NCI-H1930 (cell line): Measurements from ENCODE around the gene CDH13.

Experiments
- DNase-seq, 2 experiments: peaks; one replicate each; lab custom pipeline; 2025; lab: John Stamatoyannopoulos, UW

CDH13 gene

DNA sequence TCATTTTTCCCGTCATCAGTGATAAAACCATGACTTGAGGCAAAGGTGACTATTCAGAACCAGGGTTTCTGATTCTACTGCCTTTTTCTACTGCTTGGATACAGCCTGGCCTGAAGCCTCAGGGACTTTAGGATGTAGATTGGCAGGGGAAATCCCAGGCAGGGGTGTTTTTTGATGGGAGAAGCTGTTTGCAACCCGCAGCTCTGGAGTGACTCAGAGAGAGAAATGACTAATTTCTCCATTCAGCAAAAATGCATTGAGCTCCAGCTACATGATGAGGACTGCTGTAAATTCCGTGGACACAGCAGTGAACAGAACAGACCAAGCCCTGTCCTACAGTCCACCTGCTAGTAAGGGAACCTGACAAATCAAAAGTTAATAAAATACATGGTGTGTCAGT is 560.6 kb downstream of the CDH13 start:
- no peak for DNase-seq

- DNase-seq, result no peak
Observed at GRCh38 chr16:83196796-83197195, 570.0 kb downstream of the CDH13 start.

DNA sequence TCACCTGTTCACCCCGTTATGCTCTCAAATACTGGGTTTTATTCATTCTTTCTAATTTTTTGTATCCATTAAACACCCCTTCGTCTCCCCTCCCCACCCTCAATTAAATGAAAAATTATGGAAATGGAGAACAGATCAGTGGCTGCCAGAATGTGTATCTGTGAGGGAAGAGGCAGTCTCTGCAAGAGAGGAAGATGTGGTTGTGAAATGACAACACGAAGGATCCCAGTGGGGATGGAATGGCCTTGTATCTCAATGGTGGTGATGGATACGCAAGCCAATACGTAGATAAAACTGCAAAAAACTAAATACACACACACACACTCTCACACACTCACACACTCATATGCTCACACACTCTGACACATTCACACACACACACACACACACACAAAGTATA is 570.7 kb downstream of the CDH13 start:
- DNase-seq, result no peak

DNA sequence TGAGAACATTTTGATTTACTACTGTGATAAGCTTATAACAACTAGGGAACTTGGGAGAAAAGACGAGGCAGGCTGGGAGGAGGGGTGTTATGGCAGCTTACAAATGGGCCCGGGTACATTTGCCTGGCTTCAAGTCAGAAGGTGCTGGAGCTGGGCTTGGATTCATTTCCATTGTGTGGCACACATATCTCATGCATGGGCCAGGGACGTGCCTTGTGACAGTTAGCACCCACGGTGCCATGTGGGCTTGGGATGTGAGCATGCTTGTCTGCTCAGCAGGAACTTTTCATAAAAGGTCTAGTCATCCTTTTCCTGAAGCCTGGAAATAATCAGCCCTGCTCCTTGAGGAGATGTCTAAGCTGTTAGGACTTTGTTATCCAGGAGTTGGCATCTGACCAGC is 572.2 kb downstream of the CDH13 start:
- no peak for DNase-seq

GRCh38 chr16:83200005-83200779 is 573.4 kb downstream of the CDH13 start:
- DNase-seq, result peak in 1 of 2 experiments; percentile 4

DNA sequence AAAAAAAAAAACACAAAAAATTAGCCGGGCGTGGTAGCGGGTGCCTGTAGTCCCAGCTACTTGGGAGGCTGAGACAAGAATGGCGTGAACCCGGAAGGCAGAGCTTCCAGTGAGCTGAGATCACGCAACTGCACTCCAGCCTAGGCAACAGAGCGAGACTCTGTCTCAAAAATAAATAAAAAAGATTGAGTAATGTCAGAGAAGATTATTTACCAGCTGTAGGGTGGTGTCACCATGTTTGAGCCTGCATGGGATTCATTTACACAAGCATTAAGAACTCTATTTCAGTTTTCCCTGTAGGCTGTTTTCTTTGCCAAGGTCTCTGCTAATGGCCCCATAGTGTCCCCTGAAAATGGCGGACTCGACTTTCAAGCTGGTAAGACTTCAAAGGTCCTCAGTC is 575.0 kb downstream of the CDH13 start:
- DNase-seq, result no peak

DNA sequence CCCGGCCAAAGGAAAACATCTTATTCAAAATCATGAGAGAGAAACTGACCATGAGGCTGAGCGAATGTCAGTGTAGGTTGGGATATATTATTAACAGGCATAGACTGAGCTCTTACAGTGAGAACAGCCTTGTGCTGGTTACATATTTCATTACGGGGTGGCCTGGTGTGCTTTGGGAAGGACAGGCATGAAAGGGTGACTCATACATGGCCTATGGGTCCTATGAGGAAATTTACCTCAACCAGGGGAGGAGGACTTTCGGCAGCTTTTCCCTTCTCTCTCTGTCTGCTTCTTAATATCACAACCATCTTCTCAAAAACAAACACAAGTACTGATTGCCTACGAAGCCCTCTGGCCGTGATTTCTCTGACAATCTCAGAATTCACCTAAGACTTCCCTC is 579.1 kb downstream of the CDH13 start:
- no peak for DNase-seq

GRCh38 chr16:83206426-83206825 is 579.7 kb downstream of the CDH13 start:
- DNase-seq, result no peak

DNA sequence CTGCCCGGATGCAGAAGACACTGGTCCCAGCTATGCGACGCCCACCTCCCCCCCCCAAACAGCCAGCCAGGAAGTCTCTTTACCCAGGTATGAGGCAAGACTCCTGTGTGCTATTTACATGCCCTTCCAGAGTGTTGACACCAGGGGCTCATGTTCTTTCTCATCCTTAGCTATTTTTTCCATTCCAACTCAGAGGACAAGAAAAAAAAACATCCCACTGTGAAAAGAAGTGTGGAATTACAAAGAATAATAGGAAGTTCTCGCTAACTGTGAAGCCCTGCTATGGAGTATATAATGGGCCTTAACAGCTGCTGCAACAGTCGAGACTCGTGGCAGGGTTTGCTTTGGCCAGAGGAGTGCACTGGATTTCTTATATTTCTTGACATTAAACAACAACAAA is 584.9 kb downstream of the CDH13 start:
- DNase-seq, result no peak

GRCh38 chr16:83212301-83212841 is 585.6 kb downstream of the CDH13 start:
- DNase-seq, result no peak

- DNase-seq, result no peak
Observed at GRCh38 chr16:83214671-83215070, 587.9 kb downstream of the CDH13 start.

- DNase-seq, result no peak
Observed at GRCh38 chr16:83215406-83216001, 588.7 kb downstream of the CDH13 start.

GRCh38 chr16:83219285-83219684 is 592.5 kb downstream of the CDH13 start:
- DNase-seq, result no peak

DNA sequence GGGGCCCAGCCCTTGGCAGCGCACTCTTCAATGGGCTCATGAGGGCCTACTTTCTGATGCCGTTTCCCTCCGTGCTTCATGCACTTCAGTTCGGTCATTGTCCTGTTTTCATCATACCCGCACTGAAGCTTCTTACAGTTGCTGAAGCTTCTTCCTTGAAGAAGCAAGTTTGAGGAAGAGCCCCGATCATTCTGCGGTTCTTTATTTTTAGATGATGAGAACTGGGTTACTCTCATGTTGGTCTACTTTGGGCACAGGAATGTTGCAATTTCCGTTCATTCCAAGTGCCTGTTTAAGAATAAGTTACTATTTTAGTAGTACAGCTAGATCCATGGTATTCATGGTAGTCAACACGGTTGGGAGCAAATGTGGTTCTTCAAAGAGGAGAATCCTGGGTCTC is 593.3 kb downstream of the CDH13 start:
- no peak for DNase-seq

- no peak for DNase-seq
Observed at GRCh38 chr16:83224642-83225041, 597.9 kb downstream of the CDH13 start.

DNA sequence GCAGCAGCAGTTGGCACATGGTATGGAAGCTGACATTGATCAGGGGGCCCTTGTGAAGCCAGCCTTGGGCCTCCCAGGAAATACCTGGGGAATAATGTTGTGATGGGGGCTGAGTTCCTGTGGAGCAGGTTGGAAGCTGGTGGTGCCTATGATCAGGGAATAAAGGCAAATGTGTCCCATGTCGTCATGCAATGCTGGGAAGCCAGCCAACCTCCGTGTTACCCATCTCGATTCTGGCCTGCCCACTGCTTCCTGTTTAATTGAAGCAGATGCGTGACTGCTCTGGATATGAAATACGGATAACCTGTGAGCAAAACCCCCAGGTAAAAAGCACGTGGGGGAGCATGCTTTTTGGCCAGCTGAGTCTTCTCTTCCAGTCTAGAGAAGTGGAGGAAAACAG is 600.6 kb downstream of the CDH13 start:
- no peak for DNase-seq

GRCh38 chr16:83231729-83232128 is 605.0 kb downstream of the CDH13 start:
- no peak for DNase-seq

- DNase-seq, result no peak
Observed at GRCh38 chr16:83233153-83233552, 606.4 kb downstream of the CDH13 start.

DNA sequence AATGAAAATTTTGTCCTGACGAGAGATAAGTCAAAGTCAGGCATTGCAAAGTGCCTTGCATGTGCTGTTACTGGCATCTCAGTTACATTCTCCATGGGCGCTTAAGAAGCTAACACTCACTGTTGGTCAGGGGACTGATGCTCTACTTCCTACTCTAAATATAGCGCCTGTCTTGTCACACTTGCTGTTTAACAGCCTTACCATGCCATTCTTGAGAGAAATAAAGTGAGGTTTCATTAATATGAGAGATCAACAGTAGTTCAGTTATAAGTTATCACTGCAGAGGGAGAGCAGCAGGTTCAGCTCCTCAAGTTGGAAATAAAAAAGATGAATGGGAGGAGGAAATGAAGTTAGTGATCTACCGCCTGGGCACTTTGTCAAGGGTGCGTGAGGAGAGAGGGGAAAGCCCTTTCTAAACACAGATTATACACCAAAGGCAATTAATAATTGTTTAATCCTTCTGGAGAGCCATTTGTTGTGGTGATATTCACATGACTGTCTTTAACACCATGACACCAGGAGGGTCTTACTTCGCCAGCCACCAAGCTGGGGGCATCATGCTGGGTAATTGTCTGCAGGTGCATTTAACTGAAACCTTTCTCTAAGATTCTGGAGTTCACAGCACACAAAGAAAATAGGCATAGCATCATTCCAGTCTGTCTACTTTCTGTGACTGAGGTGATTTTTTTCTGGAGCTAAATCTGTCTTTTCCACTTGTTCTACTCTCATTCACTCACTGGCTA is 612.4 kb downstream of the CDH13 start:
- no peak for DNase-seq

GRCh38 chr16:83244057-83244456 is 617.3 kb downstream of the CDH13 start:
- no peak for DNase-seq

DNA sequence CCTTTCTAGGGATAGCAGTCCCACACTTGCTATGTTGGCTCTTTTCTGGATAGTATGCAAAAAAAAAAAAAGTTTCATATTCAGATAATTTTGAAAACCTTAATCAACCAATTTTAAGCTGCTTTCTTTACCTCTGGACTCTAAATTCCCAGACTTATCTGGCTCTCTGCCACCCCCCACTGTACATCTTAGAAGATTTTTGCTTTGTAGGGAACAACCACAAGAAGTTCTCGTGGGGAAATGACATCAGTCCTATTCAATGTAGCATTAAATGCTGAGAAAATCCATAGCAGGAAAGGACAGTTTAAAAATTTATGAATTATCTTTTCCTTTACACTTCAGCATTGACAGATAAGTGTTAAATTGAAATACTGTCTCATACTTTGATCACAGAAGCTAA is 618.3 kb downstream of the CDH13 start:
- no peak for DNase-seq

GRCh38 chr16:83247767-83248372 is 621.1 kb downstream of the CDH13 start:
- DNase-seq, result no peak
